Activated naive CD8-positive, alpha-beta T cell treated with anti-CD3 and anti-CD28 coated beads for 36 hours (primary cell): ENCODE results near the gene RHAG. TPM values are rescaled to one million over a fixed set of nuclear protein-coding genes. Genes with fewer than 3 reads are reported as not detected.
"Not testable (repeated sequence)": the region's sequence is repeated elsewhere in the genome, so short reads cannot be mapped to it uniquely, and the experiment has no call there.

ENCODE experiments used
- DNase-seq: peaks from one replicate; pipeline ENCODE4 v3.0.0; 2021
- H3K27ac Mint-ChIP-seq: one replicate; pipeline ENCODE4 v1.8.0; 2022; ENCODE audit warnings: mild to moderate bottlenecking, moderate library complexity, mixed read lengths
- H3K27me3 Mint-ChIP-seq: one replicate; pipeline ENCODE4 v1.8.0; 2022; ENCODE audit warnings: mild to moderate bottlenecking, mixed read lengths
- H3K36me3 Mint-ChIP-seq: one replicate; pipeline ENCODE4 v1.8.0; 2021; ENCODE audit warnings: mild to moderate bottlenecking, mixed read lengths
- H3K4me1 Mint-ChIP-seq: one replicate; pipeline ENCODE4 v1.8.0; 2021; ENCODE audit warnings: mixed read lengths
- H3K4me3 Mint-ChIP-seq: one replicate; pipeline ENCODE4 v1.8.0; 2022; ENCODE audit warnings: mild to moderate bottlenecking, moderate library complexity, mixed read lengths
- H3K9me3 Mint-ChIP-seq: one replicate; pipeline ENCODE4 v1.8.0; 2022; ENCODE audit warnings: mixed read lengths
- total RNA-seq, 2 experiments: library from RNA; stranded (reverse); gene quantifications; one replicate each; pipeline ENCODE4 v1.2.3, GENCODE V29; 2021

RHAG gene
- total RNA-seq: not detected

DNA sequence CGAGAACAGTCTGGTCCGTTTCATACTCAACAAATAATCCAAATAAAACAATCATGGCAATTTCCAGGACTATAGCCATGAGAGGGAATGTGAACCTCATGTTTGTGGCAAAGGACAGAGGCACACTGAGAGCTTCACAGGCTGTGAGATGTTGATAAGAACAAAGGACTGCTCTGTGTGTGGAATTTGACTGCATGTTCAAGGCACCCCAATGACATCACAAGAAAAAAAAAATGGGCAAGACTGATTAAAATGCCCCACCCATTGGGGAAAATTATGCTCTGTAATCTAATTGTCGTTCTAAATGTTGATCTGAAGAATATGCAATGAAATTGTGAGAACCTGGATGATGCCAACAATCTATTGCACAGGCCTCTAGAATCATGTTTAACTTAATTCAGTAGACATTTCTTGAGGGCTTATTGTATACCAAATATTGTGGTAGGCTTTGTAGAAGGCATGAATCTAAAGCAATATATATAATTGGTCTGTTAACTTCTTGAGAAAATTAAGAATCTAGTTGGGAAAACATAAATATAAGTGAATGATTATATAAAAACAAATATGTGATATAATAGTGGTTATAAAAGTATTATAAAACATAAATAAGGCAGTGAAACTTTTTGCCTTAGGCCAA is at the start of gene RHAG:
RHAG (minus strand) TSS at position 127 of the 637 bp plus-strand sequence; CDS start at position 100, 27 bp downstream.
- Mint-ChIP-seq H3K4me3 (no peak within 1 kb of the TSS), H3K36me3 (no peaks in the 10 kb centered on the region), H3K27ac (no peak within 1 kb of the TSS), H3K4me1 (no peaks in the 10 kb centered on the region), H3K27me3 (no peaks in the 10 kb centered on the region), H3K9me3 (no peaks in the 10 kb centered on the region)
- DNase-seq: no peak

DNA sequence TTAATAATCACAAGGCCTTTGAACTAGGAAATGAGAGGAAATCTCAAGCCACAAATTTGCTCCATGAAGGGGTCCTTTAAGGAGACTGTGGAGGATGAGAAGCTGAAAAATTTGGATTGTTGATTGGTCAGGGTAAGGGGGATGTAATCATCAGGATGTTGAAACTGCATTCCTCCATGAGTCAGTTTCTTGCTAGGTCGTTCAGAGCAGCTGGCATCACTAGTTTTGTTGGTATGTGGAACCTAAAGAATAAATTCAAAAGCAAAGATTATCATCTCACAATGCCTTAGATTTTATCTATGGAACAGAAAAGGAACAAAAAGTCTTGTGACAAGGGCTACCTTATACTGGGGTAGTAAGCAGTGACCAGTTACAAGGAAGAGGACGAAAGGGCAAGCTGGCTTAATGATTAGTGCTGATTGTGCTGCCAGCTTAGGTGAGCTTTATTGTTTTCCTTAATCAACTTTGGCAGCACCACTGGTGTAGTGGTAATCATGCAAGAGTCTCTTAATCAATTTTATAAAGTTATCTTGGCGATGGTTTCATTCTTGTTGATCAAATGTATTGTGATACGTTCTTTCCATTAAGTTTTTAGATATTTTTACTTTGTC is 40.1 kb upstream of the RHAG start:
- H3K9me3 Mint-ChIP-seq: peaks cover 7% of the 10 kb centered on the region
- H3K27me3 Mint-ChIP-seq: no peaks in the 10 kb centered on the region
- DNase-seq: no peak
- H3K36me3 Mint-ChIP-seq: no peaks in the 10 kb centered on the region
- no peak overlapping the region for H3K27ac Mint-ChIP-seq
- no peak overlapping the region for H3K4me3 Mint-ChIP-seq
- H3K4me1 Mint-ChIP-seq: no peaks in the 10 kb centered on the region

DNA sequence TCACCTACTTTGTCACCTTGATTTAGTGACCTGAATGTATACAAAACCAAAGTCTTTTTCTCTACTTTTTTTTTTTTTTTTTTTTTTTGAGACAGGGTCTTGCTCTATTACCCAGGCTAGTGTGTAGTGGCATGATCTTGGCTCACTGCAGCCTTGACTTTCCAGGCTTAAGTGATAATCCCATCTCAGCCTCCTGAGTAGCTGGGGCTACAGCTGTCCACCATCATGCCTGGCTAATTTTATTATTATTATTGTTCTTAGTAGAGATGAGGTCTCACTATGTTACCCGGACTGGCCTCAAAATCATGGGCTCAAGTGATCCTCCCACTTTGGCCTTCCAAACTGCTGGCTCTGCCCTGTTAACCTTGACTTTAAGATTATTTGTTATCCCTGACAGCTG is 39.2 kb upstream of the RHAG start:
- Mint-ChIP-seq H3K27me3 (no peaks in the 10 kb centered on the region), H3K36me3 (no peaks in the 10 kb centered on the region), H3K27ac (no peak overlapping the region), H3K9me3 (peaks cover 11% of the 10 kb centered on the region), H3K4me3 (no peak overlapping the region), H3K4me1 (no peaks in the 10 kb centered on the region)
- no peak for DNase-seq

DNA sequence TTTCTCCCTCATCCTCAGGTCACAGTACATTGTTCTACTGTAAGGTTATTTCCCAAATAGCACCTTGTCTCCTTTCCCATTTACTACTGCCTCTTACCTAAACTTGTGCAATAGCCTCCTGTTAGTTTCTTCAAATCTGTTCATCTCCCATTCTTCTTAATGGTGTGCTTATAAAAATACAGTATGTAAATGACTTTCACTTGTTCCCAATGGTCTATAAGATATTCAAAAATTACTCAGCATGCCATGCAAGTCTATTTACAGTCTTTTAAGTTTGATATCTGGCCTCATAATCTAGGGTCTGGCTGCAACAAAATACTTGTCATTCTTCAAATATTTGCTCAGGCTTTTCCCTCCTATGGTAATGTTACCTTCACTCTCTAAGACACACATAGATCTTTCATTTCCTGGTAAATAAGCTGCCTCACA is 31.5 kb upstream of the RHAG start:
- Mint-ChIP-seq H3K27ac (no peak overlapping the region), H3K36me3 (no peaks in the 10 kb centered on the region), H3K27me3 (no peaks in the 10 kb centered on the region), H3K9me3 (peaks cover 11% of the 10 kb centered on the region), H3K4me3 (no peak overlapping the region), H3K4me1 (no peaks in the 10 kb centered on the region)
- no peak for DNase-seq

DNA sequence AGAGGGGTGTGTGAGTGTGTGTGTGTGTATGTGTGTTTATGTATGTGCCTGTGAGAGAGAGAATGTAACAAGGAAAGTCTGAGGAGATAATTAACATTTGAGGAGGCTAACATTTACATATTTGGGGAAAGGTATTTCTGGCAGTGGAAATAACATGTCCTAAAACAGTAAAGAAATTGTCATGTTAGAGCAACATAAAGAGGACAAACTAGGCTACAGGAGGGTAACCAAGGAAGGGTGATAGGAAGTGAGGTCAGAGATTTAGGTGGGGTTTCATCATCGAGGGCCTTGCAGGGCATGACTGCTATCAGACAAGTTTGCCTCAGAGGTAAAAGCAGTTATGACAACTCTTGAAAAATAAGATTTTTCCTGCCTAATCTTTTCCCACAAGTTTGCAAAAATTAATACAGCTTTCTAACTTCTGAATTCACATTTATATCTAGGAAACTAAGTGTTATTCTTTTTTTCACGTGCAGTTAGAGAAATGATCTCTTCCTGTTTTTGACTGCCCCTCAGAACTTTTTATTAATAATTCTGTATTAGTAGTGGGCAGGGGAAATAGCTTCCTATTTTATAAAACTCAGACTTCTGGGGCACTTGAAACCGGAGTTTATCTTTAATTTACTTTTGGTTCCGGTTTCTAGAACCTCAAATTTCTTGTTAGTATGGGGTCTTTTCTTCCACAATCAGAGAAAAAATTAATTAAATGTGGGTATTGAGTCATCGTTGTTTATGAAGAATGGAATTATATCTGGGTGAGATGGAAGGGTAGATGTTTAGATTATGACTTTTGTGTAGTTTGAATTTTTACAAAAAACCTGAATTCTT is 30.5 kb upstream of the RHAG start:
- Mint-ChIP-seq H3K4me3 (no peak overlapping the region), H3K36me3 (no peaks in the 10 kb centered on the region), H3K9me3 (peaks cover 8% of the 10 kb centered on the region), H3K4me1 (no peaks in the 10 kb centered on the region), H3K27ac (no peak overlapping the region), H3K27me3 (no peaks in the 10 kb centered on the region)
- no peak for DNase-seq

DNA sequence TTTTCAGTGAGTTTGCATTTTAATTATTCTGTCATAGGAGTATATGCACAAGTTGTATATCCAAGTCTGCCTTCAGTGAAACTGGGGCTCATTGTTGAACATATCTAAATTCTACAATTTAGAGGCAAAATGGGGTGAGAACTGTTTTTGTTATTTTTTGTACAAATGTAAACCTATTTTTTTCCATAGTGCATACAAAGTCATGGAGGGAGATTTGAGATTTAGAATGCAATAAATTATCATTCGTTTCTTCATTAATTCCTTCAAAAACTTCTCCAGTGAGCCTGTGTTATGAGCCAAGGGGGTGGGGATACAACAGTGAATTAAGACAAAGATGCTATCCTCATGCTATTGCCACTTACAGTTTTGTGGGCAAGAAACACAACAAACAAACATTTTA is 29.8 kb upstream of the RHAG start:
- no peak overlapping the region for H3K27ac Mint-ChIP-seq
- no peaks in the 10 kb centered on the region for H3K4me1 Mint-ChIP-seq
- H3K36me3 Mint-ChIP-seq: no peaks in the 10 kb centered on the region
- no peak for DNase-seq
- no peak overlapping the region for H3K4me3 Mint-ChIP-seq
- H3K27me3 Mint-ChIP-seq: no peaks in the 10 kb centered on the region
- H3K9me3 Mint-ChIP-seq: peaks cover 3% of the 10 kb centered on the region

DNA sequence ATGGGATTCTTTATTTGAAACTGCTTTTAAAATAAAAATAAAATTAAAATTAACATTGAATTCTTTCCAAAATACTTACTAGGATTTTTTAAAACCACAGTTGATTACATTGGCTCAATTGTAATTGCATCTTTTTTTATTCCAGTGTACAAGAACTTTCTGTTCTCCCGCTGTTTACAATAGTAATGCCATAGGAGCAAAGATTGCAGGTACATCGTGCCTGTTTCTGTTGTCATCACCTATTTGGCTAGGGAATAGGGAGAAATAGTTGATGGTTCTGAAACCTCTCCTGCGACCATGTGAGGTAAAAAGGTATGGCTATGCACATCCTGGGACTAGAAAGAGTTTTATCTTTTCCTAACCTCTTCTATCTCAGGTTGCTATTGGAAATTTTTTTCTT is 28.2 kb upstream of the RHAG start:
- H3K27me3 Mint-ChIP-seq: no peaks in the 10 kb centered on the region
- H3K27ac Mint-ChIP-seq: no peak overlapping the region
- H3K36me3 Mint-ChIP-seq: no peaks in the 10 kb centered on the region
- no peaks in the 10 kb centered on the region for H3K4me1 Mint-ChIP-seq
- H3K9me3 Mint-ChIP-seq: no peaks in the 10 kb centered on the region
- H3K4me3 Mint-ChIP-seq: no peak overlapping the region
- no peak for DNase-seq

DNA sequence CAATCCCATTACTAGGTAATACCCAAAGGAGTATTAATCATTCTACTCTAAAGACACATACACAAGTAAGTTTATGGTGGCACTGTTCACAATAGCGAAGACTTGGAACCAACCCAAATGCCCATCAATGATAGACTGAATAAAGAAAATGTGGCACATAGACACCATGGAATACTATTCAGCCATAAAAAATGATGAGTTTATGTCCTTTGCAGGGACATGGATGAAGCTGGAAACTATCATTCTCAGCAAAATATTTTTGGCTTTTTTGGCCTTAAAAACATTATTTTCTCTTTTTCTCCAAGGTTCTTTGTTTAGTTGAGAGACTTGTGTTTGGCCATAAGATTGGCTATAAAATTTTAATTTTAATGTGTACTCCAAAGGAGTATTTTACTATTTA is 27.4 kb upstream of the RHAG start:
- H3K4me1 Mint-ChIP-seq, H3K9me3 Mint-ChIP-seq, H3K4me3 Mint-ChIP-seq, H3K27ac Mint-ChIP-seq, DNase-seq, H3K27me3 Mint-ChIP-seq, H3K36me3 Mint-ChIP-seq: not testable (repeated sequence)

DNA sequence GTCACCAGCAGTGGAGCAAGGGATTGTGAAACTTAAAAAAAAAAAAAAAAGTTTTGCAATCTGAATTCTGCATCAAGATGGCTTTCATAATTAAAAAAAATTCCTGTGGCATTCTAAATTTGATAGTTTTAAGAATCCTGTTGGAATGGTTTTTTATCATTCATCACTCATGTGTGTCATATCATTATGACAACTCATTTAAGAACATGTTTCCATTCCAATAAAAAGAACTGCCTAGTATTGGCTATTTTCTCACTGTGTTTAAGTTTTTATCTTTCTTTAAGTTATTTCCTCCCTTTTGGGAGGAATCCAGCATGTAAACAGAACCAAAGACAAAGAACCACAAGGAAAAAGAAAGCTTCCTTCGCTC is 26.2 kb upstream of the RHAG start:
- no peaks in the 10 kb centered on the region for H3K4me1 Mint-ChIP-seq
- H3K4me3 Mint-ChIP-seq: no peak overlapping the region
- no peaks in the 10 kb centered on the region for H3K36me3 Mint-ChIP-seq
- H3K27me3 Mint-ChIP-seq: no peaks in the 10 kb centered on the region
- H3K9me3 Mint-ChIP-seq: no peaks in the 10 kb centered on the region
- H3K27ac Mint-ChIP-seq: no peak overlapping the region
- DNase-seq: no peak

DNA sequence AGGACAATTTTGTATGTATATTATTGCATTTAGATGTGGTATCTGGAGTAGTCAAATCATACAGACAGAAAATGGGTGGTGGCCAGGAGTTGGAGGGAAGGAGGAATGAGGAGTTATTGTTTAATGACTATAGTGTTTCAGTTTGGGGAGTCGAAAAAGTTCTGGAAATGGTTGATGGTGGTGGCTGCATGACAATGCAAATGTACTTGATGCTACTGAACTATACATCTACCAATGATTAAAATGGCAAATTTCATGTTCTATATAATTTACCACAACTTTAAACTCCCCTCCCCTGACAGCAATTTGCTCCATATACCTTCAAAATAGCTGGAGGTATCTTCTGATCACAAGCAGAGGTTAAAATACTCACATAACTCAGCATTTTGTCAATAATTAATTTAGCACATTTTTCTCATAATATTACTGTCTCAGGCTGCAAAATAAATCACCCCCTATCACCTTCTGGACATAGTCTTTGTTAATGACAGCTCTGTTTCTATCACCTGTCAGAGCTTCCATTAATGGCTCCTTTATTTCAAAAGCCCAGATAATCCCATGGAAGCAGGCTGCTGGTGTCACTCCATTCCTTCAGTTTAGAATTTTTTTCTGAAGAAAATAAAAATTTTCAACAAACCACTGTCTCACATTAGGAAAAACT is 25.7 kb upstream of the RHAG start:
- Mint-ChIP-seq H3K9me3 (no peaks in the 10 kb centered on the region), H3K27me3 (no peaks in the 10 kb centered on the region), H3K27ac (no peak overlapping the region), H3K4me3 (no peak overlapping the region), H3K4me1 (no peaks in the 10 kb centered on the region), H3K36me3 (no peaks in the 10 kb centered on the region)
- no peak for DNase-seq

DNA sequence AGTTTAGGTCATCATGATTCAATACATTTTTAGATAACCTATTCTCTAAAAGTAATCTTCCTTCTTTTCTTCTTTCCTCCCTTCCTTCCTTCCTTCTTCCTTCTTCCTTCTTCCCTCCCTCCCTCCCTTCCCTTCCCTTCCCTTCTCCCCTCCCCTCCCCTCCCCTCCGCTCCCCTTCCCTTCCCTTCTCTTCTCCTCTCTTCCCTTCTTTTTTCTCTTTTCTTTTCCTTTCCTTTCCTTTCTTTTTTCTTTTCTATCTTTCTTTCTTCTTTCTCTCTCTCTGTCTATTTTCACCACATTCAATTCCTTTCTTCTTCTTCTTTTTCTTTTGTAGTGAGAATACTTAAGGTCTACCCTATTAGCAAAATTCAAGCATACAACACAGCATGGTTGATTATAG is 17.3 kb upstream of the RHAG start:
- H3K4me1 Mint-ChIP-seq: no peaks in the 10 kb centered on the region
- H3K27ac Mint-ChIP-seq: no peak overlapping the region
- no peaks in the 10 kb centered on the region for H3K36me3 Mint-ChIP-seq
- DNase-seq: no peak
- H3K27me3 Mint-ChIP-seq: peaks cover 4% of the 10 kb centered on the region
- no peak overlapping the region for H3K4me3 Mint-ChIP-seq
- no peaks in the 10 kb centered on the region for H3K9me3 Mint-ChIP-seq

DNA sequence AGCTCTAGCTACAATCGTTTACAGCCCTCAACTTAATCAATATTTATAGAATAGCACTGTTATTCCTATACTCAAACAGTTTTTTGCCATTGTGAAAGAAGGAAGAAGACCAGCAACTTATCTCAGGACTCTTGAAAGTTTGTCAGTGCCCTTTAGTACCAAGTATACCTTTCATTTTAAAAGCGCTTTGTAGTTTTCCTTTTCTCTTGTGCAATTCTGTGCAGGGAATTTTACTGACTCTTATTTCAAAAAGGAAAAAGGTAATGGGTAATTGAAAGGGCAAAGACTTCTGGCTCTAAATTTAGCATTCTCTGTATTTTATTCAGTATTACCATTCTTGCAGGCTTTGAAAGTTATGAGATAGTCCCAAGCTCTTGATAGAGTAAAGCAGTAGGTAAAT is 16.8 kb upstream of the RHAG start:
- Mint-ChIP-seq H3K9me3 (no peaks in the 10 kb centered on the region), H3K4me1 (no peaks in the 10 kb centered on the region), H3K36me3 (no peaks in the 10 kb centered on the region), H3K4me3 (no peak overlapping the region), H3K27me3 (peaks cover 4% of the 10 kb centered on the region), H3K27ac (no peak overlapping the region)
- DNase-seq: no peak

DNA sequence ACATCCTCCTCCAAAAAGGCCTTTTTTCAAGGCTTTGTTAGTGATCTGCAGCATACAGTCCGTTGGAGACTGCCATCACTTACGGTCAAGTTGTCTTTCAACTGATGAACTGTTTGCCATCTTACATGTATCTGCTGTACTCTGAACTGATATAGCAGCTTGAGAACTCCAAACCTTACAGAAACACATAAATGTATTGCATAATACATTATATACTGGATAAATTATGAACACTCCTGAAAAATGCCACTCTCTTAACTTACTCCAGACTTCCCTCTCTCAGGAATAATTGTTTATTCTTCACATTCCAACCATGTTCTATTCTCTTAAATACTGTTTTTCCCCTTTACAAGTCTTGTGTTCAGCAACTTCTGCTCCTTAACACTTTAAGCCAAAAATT is 14.6 kb upstream of the RHAG start:
- no peaks in the 10 kb centered on the region for H3K9me3 Mint-ChIP-seq
- DNase-seq: no peak
- H3K27ac Mint-ChIP-seq: no peak overlapping the region
- peaks cover 4% of the 10 kb centered on the region for H3K27me3 Mint-ChIP-seq
- no peaks in the 10 kb centered on the region for H3K36me3 Mint-ChIP-seq
- H3K4me3 Mint-ChIP-seq: no peak overlapping the region
- no peaks in the 10 kb centered on the region for H3K4me1 Mint-ChIP-seq

DNA sequence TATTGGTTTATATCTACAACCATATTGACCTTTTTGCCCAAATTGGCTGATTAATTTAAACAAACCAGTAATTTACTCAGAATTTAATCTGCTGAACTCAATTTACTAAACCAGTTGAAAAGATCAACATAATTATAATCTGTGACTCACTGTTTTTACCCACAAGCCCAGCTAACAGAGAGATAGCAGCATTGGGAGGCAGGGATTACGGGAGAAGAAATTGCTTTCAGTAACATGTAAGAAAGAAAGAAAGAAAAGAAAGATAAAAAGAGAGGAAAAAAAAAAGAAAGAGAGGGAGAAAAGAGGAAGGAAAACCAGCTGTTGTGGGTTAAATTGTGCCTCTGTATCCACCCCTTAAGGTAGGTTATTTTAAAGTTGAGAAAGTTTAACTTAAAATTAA is 13.3 kb upstream of the RHAG start:
- no peak for DNase-seq
- no peak overlapping the region for H3K27ac Mint-ChIP-seq
- H3K9me3 Mint-ChIP-seq: no peaks in the 10 kb centered on the region
- no peak overlapping the region for H3K4me3 Mint-ChIP-seq
- H3K27me3 Mint-ChIP-seq: no peaks in the 10 kb centered on the region
- no peaks in the 10 kb centered on the region for H3K36me3 Mint-ChIP-seq
- no peaks in the 10 kb centered on the region for H3K4me1 Mint-ChIP-seq

DNA sequence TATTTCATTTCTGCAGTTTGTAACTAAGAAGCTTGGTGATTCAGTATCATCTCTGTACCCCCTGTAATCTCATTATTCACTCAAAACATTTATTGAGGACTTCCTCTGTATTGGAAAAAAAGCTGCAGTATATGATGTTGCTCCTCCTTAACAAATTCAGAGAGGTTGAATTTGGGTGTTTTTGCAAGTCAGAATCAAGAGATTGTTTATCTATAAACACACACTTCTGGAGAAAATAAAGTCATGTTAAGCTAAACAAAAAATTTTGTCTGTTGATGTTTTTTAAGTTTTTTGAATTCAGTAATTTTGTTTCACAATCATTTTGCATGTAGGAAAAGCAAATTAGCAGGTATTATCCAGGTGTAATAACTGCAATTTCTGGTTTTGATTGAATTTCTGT is 11.4 kb upstream of the RHAG start:
- no peak overlapping the region for H3K4me3 Mint-ChIP-seq
- peaks cover 2% of the 10 kb centered on the region for H3K9me3 Mint-ChIP-seq
- H3K27me3 Mint-ChIP-seq: no peaks in the 10 kb centered on the region
- H3K4me1 Mint-ChIP-seq: no peaks in the 10 kb centered on the region
- H3K36me3 Mint-ChIP-seq: no peaks in the 10 kb centered on the region
- no peak overlapping the region for H3K27ac Mint-ChIP-seq
- DNase-seq: no peak
